Activated CD8-positive, alpha-beta memory T cell treated with anti-CD3 and anti-CD28 coated beads, Interleukin-2, amount 50 U/mL, for 24 hours (primary cell): ENCODE results near the gene GPR55.
"Not testable (repeated sequence)": the region's sequence is repeated elsewhere in the genome, so short reads cannot be mapped to it uniquely, and the experiment has no call there.

Experiments
- DNase-seq: peaks from one replicate; pipeline ENCODE4 v3.0.0-alpha.2; 2020; ENCODE audit errors: extremely low read depth

GPR55 gene

DNA sequence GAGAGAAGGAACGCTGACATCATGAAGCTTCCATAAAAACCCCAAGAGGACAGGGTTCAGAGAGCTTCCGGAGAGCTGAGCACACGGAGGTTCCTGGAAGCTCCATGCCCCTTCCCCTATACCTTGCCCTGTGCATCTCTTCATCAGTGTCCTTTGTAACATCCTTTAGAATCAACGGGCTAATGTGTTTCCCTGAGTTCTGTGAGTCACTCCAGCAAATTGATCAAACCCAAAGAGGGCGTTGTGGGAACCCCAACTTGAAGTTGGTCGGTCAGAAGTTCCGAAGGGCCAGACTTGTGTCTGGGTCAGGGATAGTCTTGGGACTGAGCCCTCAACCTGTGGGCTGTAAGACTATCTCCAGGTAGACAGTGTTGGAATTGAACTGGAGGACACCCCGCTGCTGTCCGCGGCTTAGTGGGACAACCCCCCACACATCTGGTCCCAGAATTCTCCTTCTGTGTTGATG is 25.9 kb upstream of the GPR55 start:
- DNase-seq = no peak

DNA sequence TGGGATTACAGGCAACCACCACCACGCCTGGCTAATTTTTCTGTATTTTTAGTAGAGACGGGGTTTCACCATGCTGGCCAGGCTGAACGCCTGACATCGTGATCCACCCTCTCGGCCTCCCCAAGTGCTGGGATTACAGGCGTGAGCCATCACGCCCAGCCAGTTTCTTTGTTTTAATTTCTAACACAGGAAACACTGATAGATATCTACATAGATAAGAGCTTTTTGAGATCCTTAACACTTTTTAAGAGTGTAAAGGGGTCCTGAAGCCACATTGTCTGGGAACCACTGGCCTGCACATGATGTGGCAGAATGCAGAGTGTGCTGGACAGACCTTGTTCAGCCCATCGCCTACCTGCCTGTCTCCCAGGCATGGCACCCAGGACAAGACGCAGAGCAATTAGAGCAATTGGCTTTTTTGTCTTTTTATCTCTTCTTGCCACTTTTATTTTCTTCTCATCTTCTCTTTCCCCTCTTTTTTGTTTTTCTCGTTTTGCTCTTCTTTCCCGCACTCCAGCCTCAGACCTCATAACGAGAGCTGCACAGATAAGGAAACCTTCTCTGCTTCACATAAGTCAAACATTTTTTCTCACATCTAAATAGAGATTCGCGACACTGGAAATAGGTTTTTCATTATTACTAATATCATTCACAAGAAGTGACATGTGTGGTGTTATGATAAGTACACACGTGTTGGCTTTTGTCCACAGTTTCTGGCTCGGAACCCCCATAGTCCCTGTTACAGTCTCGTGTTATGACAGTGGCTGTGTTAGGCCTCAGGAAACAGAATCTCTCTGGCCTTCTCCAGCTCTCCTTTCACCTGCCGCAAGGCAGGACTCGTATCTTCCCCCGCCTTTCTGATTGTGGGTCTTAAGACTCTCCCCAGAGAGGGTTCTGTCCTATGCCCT is 25.2 kb upstream of the GPR55 start:
- no peak for DNase-seq

DNA sequence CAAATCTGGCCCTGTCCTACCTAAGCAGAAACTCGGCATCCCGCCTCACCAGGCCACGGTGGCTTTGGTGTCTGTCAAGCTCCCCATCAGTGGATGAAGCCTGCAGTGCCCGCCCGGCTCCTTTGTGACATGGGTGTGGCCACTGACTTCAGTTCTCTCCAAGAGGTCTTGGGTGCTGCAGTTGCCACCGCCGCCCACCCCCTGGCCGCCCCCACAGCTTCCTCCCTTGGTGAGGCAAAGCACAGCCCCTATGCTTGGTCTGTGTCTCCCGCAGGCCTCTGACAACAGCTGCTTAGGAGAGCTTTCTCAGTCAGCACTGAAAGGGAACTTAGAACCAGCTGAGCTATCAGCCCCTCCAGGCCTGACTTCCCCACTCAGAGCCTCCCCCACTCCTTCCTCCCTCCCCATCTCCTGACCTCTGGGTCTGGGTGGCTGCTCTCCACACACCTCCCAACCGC is 22.9 kb upstream of the GPR55 start:
- DNase-seq = no peak

DNA sequence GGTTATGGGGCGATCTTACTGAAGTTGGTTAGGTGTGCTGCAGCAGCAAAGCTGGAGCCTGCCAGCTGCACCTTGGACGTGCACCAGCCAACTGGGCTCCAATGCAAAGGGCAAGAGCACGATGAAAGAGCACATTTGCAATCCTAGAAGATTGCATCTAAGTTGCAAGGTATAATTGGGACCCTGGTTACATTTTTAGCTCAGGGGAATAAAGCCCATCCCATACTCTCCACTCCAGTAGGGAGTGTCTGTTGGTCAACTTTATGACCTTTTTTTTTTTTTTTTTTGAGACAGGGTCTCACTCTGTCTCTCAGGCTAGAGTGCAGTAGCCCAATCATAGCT is 22.2 kb upstream of the GPR55 start:
- no peak for DNase-seq

DNA sequence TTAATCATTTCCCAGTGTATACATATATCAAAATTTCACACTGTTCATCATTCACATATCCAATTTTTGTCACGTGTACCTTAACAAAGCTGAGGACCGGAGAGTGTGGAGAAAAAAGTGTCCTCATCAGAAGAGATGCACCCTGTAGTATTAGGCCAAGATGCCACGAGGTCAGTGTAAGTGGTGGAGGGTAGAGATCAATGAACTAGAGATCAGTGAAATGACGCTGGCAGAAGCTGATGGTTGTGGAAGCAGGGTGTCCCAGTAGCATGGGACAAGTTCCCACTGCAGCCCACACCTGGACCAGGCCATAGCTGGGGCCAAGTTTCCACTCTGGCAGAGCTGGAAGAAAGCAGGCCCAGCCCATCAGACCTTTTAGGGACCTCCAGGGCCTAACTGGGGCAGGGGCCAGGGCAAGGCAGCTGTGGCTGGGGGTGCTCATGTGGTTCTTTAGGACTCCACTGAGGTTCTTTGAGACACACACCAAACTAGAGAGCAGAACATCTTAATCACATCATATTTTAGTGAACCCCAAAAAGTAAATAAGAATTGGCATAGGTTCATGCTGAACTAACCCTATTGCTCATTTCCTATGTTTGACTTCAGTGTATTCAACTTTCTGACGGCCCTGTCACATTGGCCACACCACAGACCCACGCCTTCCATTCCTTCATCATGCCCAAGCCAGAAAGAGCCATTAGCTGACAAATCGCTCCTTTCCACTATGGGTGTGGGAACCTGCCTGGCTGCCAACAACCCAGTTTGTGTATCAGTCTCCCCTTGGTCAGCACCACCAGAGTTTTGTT is 21.6 kb upstream of the GPR55 start:
- no peak for DNase-seq

DNA sequence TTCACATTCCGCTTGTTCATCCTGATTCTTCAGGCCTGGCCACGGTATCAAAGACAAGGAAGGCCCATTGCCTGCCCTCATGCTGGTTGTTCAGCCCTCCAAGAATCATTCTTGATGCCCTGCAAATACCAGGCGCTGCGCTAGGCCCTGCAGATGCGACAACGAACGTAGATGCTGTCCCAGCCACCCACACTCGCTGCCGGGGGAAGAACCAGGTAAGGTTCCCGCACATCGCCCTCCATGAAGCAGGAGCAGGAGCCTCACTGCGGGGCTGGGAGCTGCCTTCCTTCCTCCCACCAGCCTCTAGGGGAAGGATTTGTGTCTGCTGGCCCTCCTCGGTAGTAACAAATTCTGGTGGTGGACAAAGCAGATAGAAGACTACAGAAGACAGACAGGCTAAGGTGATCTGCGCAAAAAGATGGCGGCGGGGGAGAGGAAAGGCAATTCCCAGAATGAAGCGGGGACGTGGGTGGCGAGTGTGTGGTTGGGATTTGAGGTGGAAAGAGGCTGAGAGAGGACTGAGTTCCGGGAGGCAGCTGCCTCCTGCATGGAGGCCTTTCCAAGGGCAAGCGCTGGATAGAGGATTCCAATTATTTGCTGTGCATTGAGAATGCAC is 19.8 kb upstream of the GPR55 start:
- DNase-seq = no peak

DNA sequence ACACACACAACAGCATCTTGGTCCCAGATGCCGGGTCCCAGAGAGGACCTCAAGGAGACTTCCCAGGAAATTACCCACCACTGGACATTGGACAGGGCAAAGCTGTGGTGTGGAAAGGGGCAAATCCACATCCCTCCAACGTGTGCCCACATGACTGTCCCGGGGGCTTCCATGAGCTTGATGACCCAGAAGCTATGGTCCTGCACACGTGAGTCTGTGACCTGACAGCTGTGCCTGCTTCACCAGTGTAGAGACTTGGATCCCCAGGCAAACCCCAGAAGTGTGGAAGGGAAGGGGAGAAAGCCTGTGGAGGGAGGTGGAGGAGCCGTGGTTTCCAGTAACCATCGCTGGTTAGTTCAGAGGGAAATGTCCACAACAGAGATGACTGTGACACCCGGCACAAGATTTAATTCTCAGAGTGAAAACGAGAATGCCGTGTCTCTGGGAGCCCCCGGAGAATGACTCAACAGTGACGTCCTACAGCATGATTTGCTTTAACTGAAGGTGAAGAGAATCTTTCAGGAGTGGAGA is 19.1 kb upstream of the GPR55 start:
- no peak for DNase-seq

DNA sequence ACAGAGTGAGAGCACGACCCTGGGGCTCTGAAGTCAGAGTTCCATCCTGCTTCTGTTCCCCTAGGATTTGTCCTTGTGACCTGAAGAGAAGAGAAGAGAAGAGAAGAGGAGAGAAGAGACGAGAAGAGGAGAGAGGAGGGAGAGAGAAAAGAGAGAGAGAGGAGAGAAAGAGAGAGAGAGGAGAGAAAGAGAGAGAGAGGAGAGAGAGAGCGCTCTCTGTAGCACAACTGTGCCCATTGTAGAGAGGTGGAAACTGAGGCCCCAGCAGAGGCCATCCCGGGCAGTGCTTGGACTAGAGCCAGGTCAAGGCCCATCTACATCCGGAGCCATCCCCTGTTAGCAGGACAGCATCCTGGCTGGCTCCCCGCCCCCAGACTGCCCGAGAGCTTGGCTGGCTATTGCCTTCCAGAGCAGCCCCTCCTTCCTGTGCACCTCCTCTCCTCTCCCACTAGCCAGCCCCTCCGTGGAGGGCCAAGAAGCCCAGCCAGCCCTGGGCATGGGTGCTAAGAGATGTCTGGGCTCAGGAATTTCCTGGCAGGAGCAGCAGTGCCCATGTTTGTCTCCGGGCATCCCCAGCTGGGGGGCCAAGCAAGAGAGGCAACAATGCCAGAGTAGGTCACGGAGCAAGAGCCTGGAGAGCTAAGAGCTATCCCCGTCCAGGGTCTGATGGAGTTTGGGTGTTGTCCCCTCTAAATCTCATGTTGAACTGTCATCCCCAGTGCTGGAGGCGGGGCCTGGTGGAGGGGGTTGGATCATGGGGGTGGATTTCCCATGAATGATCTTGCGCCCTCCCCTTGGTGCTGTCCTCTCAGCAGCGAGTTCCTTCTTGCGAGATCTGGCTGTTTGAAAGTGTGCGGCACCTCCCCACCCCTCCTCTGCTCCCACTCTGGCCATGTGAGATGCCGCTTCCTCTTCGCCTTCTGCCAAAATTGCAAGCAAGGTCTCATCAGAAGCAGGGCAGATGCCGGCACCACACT is 18.2 kb upstream of the GPR55 start:
- no peak for DNase-seq

DNA sequence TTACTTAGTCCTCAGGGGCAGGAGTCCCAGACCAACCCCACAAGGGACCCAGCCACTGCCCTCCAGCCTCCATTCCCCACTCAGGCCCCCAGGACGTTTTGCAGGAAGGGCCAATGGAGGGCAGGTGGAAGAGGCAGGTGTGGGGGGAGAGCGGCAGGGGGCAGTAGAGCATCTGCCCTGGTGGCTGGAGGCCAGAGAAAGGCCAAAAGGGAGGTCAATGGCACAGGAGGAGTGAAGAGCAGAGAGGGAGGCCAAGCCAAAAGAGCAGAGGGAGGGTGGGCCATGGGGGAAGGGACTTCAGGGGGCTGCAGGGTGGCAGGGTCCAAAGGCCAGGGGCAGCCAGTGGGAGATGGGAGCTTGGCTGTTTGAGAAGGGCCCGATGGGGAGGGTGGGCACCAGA is 17.3 kb upstream of the GPR55 start:
- no peak for DNase-seq

DNA sequence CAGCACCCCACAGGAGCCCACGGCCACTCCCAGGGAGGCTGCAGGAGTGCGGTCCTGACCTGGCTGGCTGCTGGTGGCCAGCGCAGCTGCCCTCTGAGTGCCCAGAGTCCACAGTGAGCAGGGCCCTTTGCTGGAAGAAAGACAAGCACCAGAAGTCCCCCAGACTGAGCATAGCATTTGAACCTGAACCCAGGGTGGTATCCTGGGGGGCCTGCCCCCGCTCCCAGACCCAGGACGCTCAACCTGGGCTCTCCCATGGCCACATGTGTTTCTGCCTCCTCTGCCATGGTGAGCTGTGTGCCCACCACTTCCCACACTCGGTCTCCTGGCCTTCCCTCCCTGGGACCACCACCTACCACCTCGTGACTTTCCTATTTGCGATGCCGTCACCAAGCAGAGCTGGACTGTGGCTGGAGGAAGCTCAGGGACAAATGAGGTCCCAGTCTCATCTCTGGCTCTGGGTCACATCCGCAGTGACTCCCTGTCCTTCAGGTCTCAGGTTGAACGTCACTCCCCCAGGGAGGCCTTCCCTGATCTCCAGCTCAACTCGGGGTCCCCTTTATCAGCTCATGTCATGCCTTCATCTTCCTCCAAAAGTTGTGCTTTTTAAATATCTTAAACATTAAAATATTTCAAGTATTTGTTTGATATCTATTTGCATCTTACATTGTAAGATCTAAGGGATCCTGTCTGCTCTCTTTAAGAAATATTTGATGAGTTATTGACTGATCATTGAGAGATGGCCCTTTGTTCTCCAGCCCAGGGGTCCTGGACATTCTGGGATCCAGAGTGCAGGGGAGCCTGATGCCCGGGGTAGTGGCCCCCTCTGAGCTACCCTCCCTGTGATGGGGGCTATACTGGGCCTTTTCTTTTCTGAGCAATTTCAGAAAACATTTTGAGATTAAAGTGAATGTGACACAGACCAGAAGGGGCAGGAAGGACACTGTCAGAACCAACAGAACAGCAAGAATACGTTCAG is 16.4 kb upstream of the GPR55 start:
- DNase-seq = no peak

DNA sequence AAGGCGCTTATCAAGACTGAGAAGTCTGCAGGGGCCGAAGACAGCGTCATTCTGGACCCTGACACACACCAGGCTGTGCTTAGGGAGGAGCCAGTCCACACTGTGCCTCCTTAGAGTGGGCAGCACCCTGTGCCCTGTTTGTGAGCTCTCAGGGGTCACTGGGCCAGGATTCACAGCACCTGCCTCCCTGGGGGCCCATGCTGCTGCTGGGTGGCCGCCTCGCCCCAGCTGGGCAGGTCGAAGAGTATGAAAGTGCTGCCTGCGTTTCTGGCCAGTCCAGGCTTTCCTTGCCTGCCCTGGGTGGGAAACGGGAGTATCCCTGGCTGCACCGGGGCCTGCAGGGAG is 15.4 kb upstream of the GPR55 start:
- no peak for DNase-seq

DNA sequence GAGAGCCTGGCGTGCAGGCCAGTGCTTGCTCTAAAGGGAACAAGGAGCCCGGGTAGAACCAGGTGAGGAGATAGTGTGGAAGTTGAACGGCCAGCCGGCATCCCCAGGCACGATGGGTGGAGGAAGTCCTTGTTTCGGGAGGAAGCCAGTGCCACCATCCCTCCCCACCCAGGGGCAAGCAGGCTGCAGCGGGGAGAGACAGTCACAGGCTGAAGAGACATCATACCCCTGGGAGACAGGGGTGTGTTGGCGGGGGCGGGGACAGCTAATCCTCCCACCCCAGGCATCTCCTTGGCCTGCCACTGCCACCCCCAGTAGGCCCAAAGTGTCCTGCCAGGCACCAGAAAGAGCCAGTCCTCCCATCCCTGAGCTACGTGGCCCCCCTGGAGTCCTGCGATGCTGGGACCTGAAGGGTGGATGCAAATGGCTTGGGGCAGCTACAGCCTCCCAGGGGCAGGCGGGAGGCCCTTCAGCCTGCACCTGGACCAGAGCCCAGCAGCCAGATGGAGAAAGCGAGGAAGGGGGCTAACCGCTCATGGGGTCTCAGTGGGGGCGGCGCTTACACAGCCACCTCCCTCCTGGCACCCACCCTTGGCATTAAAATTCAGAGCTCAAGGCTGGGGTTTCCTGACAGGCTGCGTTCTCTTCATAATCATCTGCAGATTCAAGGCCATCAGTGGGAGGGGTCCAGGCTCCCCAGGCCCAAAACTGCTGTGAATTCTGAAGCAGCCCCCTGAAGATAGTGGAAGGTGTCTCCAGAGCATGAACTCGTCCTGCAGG is 14.8 kb upstream of the GPR55 start:
- DNase-seq = no peak

DNA sequence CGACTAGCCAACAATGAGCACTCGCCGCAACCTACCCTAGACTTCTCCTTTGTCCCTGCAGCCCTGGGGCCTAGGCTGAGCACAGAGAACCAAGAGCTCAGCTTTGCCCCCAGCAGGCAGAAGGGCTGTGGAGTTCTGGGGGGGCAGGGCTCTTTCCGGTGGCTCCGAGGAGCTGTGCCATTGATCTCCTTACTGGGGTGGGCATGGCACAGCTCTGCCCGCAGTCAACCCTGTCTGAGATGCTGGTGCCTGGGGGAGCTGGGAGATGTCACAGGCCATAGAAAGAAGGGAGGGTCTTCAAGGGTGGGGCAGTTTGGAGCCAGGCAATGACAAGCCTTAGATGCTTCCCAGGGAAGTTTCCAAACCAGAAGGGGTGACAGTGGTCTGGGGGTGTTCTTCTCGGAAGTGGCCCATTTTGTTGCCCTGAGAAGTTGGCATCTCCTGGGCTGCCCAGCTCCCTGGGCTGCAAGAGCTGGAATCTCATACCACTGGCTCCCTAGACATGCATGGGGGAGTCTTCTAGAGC is 14.1 kb upstream of the GPR55 start:
- DNase-seq = no peak

DNA sequence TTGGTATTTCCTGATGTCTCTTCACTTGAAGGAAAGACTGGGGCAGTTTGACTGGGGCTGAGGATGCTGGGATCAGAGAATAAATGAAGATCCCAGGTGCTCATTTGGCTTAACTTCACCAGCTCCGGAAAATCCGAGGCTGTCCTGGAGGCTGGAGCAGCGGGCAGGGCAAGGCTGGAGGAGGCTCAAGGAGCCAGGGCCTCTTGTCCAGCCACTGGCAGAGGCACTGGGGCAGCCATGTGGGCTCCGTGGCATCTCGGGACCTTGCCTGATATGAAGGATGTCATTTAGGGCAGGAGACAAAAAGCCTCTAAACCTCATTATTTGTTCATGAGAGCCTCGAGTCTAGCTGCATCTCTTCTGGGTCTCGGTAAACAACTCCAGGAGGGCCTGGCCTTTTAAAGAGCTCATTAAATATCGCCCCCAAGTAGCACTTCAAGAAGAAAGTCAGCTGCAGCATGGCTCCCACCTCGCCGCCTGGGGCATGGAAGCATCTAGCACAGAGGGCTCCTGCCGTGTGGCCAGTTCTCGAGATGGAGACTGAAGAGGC is 13.5 kb upstream of the GPR55 start:
- DNase-seq = no peak

DNA sequence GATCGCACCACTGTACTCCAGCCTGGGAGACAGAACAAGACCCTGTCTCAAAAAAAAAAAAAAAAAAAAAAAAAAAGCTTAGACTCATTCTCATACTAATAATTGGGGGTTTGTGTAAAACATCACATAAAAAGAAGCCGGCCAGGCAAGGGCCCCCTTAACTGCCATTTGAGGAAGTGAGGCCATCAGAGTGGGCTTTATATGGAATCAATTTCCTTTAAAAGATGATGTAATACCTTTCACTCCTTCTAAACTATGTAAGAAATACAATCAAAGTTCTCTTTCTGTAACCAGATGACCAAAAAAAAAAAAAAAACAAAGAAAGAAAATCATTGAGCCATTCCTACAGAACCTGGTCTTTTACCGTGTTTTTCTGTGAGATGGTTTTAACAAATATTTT is 13.1 kb upstream of the GPR55 start:
- DNase-seq = no peak

DNA sequence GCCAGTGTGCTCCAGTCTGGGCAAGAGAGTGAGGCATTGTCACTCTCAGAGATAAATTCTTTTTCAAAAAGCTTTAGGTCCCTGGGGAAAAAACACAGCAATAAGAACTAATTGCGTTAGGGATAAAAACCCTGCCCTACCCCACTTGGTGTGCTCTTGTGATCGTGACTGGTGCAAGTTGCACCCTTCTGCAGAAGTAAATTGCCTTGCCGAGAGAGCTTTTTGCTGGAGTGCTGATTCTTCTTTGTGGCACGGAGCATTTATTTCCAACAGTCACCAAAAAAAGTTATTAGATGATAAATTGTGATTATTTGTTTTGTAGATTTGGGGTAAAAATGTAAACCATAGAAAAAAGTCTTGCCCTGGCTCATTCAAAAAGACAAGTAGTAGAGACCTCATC is 12.3 kb upstream of the GPR55 start:
- DNase-seq = no peak

DNA sequence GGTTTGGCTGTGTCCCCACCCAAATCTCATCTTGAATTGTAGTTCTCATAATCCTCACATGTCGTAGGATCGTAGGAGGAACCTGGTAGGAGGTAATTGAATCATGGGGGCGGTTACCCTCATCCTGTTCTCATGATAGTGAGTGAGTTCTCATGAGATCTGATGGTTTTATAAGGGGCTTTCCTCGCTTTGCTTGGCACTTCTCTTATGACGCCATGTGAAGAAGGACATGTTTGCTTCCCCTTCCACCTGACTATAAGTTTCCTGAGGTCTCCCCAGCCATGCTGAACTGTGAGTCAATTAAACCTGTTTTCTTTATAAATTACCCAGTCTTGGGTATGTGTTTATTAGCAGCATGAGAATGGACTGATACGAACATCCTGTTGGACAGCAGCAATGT is 11.2 kb upstream of the GPR55 start:
- not testable (repeated sequence) for DNase-seq

DNA sequence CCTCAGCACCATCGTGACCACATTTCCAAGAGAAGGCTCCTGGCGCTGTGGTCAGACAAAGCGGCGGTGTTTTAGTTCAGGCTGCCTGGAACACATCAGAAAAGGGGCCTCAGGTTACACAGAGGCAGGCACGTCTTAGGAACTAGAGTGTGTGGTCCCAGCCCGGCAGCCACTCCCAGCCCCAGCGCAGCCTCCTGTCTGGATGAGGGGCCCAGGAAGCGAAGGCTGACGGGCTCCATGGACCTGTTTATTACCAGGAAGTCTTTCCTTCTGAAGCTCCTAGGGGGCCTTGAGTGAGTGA is 10.0 kb upstream of the GPR55 start:
- no peak for DNase-seq
